ENCODE data around the gene FRMD5. TPM values are rescaled to one million over a fixed set of nuclear protein-coding genes. Genes with fewer than 3 reads are reported as not detected.

FRMD5 gene
- total RNA-seq, 1 experiment from 2014 or later: 3.9 TPM

DNA sequence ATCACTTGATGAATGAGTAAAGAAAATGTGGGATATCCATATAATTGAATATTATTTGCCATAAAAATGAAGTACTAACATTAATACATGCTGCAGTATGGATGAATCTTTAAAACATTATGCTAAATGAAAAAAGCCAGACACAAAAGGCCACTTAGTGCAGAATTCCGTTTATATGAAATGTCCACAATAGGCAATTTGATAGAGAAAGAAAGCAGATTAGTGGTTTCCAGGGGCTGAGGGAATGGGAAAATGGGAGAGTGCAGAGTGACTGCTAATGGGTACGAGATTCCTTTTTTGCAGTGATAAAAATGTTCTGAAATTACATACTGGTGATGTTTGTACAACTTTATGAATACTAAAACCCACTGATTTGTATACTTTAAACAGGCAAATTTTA, 126.7 kb downstream of the FRMD5 start:
- Histone ChIP-seq H4K20me1 (ENCODE audit: control insufficient read depth, insufficient read depth, insufficient read length) (no peaks in the 10 kb centered on the region), H2AFZ (ENCODE audit: low read length) (no peak overlapping the region), H3K56ac (ENCODE audit: insufficient read length, low read depth, low read length) (no peak overlapping the region), H3K18ac (ENCODE audit: insufficient read length, low read depth, low read length) (no peak overlapping the region), H3T11ph (ENCODE audit: low read length) (no peak overlapping the region), H3K14ac (ENCODE audit: insufficient read depth, low read length) (no peak overlapping the region), H4K5ac (ENCODE audit: insufficient read length, low read depth, low read length) (no peak overlapping the region), H3K27ac (ENCODE audit: insufficient read length, low read depth, low read length) (no peak overlapping the region), H3K4ac (ENCODE audit: low read depth, low read length) (no peak overlapping the region), H2BK15ac (ENCODE audit: low read depth, low read length) (no peak overlapping the region), H2BK20ac (ENCODE audit: low read depth, low read length, poor library complexity, severe bottlenecking) (no peak overlapping the region), H3K23me2 (ENCODE audit: insufficient read length, low read depth, low read length, poor library complexity, severe bottlenecking) (no peaks in the 10 kb centered on the region), H4K8ac (replicated peaks; ENCODE audit: insufficient read length, low read depth, low read length) (no peak overlapping the region), H2BK5ac (ENCODE audit: insufficient read length, low read length) (no peak overlapping the region), H2BK120ac (ENCODE audit: low read depth, low read length, poor library complexity, severe bottlenecking) (no peak overlapping the region), H3K23ac (ENCODE audit: insufficient read length, low read depth, low read length) (no peak overlapping the region), H3K27me3 (ENCODE audit: insufficient read depth, low read length) (no peaks in the 10 kb centered on the region), H3K9me3 (ENCODE audit: control insufficient read depth, low read depth, low read length) (no peaks in the 10 kb centered on the region), H3K79me1 (ENCODE audit: insufficient read depth, low read depth, low read length, poor library complexity, severe bottlenecking) (no peaks in the 10 kb centered on the region), H3K4me1 (ENCODE audit: insufficient read depth, low read length) (no peaks in the 10 kb centered on the region), H2BK12ac (ENCODE audit: insufficient read length, low read depth, low read length) (no peak overlapping the region), H3K79me2 (ENCODE audit: insufficient read depth, low read length) (no peaks in the 10 kb centered on the region), H3K9ac (ENCODE audit: extremely low read depth, insufficient read length, low read length) (no peak overlapping the region), H2AK5ac (ENCODE audit: insufficient read length, low read length) (no peak overlapping the region), H4K91ac (ENCODE audit: insufficient read length, low read depth, low read length) (no peak overlapping the region), H3K4me2 (ENCODE audit: insufficient read depth, insufficient read length, low read length) (no peak overlapping the region)
- Mint-ChIP-seq H3K27me3 (ENCODE audit: low read depth) (no peaks in the 10 kb centered on the region), H3K27ac (no peak overlapping the region), H3K4me3 (no peak overlapping the region), H3K9me3 (no peaks in the 10 kb centered on the region), H3K36me3 (ENCODE audit: insufficient read depth in 1 of 3, low read depth in 3 of 3) (no peaks in the 10 kb centered on the region), H3K4me1 (peaks cover 2 to 8% of the 10 kb centered on the region in 2 experiments)
- TF ChIP-seq, protein P1, sequence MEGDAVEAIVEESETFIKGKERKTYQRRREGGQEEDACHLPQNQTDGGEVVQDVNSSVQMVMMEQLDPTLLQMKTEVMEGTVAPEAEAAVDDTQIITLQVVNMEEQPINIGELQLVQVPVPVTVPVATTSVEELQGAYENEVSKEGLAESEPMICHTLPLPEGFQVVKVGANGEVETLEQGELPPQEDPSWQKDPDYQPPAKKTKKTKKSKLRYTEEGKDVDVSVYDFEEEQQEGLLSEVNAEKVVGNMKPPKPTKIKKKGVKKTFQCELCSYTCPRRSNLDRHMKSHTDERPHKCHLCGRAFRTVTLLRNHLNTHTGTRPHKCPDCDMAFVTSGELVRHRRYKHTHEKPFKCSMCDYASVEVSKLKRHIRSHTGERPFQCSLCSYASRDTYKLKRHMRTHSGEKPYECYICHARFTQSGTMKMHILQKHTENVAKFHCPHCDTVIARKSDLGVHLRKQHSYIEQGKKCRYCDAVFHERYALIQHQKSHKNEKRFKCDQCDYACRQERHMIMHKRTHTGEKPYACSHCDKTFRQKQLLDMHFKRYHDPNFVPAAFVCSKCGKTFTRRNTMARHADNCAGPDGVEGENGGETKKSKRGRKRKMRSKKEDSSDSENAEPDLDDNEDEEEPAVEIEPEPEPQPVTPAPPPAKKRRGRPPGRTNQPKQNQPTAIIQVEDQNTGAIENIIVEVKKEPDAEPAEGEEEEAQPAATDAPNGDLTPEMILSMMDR (conservative IDR thresholded peaks at IDR 0.05): no peak
- WGBS (ENCODE audit: extremely low coverage, insufficient read length, low lambda C conversion rate): no CpG with 5 or more reads among the region's 2 CpGs
- DNase-seq: no peak
